Dermis blood vessel endothelial cell (primary cell): ENCODE data around the gene HCN2. TPM values are rescaled to one million over a fixed set of nuclear protein-coding genes. Genes with fewer than 3 reads are reported as not detected.
A peak's percentile ranks its signal among the peaks of the same experiment; 100 is the strongest.
"Not testable (repeated sequence)": the region's sequence is repeated elsewhere in the genome, so short reads cannot be mapped to it uniquely, and the experiment has no call there.

Source experiments
- DNase-seq: peaks from one replicate; pipeline ENCODE4 v3.0.0; 2010
- total RNA-seq: library from RNA; depleted of rRNA; stranded (reverse); fragments of >200 nt; gene quantifications from 2 replicates; pipeline ENCODE4 v1.2.3, GENCODE V29; 2014

HCN2 gene
- total RNA-seq, 1 donor from 2014 or later: 0.34 TPM

GRCh38 chr19:605061-605971 is 15.6 kb downstream of the HCN2 start:
- DNase-seq: not testable (repeated sequence)

GRCh38 chr19:607301-608154 is 17.8 kb downstream of the HCN2 start:
- no peak for DNase-seq

GRCh38 chr19:608155-609003 is 18.7 kb downstream of the HCN2 start:
- no peak for DNase-seq

GRCh38 chr19:609004-609346 is 19.3 kb downstream of the HCN2 start:
- peak; percentile 47 for DNase-seq

GRCh38 chr19:610071-610800 is 20.6 kb downstream of the HCN2 start:
- no peak for DNase-seq

GRCh38 chr19:610801-611480 is 21.3 kb downstream of the HCN2 start:
- peak; percentile 28 for DNase-seq

- no peak for DNase-seq
Observed at GRCh38 chr19:611481-611868, 21.8 kb downstream of the HCN2 start.

- no peak for DNase-seq
Observed at GRCh38 chr19:612941-613340, 23.3 kb downstream of the HCN2 start.

GRCh38 chr19:613732-614567 is 24.3 kb downstream of the HCN2 start:
- no peak for DNase-seq

GRCh38 chr19:615619-616018 is 25.9 kb downstream of the HCN2 start:
- DNase-seq: peak; percentile 44

- no peak for DNase-seq
Observed at GRCh38 chr19:616062-616700, 26.5 kb downstream of the HCN2 start.

GRCh38 chr19:616747-617526 is 27.3 kb downstream of the HCN2 start:
- no peak for DNase-seq

- DNase-seq: no peak
Observed at GRCh38 chr19:617551-618246, 28.0 kb downstream of the HCN2 start.

- DNase-seq: no peak
Observed at GRCh38 chr19:618247-618619, 28.6 kb downstream of the HCN2 start.

GRCh38 chr19:618674-619285 is 29.1 kb downstream of the HCN2 start:
- DNase-seq: no peak

GRCh38 chr19:619286-620002 is 29.8 kb downstream of the HCN2 start:
- no peak for DNase-seq

- DNase-seq: no peak
Observed at GRCh38 chr19:620166-620862, 30.6 kb downstream of the HCN2 start.
